HPDE6-E6E7 (cell line): ENCODE results near the gene MICAL2.

ENCODE experiments used
- DNase-seq: peaks from one replicate; pipeline ENCODE4 v3.0.0; 2011; ENCODE audit warnings: missing footprints; ENCODE audit errors: extremely low spot score

Gene MICAL2

DNA sequence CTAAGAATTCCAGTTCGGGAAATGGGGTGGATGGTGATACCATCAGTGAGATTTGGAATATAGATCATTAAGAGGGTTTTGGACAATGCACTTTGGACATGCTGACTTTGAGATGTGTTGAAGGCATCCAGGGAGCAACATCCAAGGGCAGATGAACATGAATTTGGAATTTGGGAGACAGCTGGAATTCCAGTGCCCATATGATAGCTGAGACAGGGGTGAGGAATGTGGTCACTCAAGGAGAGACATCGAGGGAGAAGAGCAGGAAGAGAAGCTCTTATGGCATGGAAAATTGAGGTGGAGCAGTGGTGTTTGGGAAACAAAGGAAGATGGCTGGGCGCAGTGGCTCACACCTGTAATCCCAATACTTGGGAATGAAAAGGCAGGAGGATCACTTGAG lies 11.8 kb upstream of the MICAL2 start:
- no peak for DNase-seq

DNA sequence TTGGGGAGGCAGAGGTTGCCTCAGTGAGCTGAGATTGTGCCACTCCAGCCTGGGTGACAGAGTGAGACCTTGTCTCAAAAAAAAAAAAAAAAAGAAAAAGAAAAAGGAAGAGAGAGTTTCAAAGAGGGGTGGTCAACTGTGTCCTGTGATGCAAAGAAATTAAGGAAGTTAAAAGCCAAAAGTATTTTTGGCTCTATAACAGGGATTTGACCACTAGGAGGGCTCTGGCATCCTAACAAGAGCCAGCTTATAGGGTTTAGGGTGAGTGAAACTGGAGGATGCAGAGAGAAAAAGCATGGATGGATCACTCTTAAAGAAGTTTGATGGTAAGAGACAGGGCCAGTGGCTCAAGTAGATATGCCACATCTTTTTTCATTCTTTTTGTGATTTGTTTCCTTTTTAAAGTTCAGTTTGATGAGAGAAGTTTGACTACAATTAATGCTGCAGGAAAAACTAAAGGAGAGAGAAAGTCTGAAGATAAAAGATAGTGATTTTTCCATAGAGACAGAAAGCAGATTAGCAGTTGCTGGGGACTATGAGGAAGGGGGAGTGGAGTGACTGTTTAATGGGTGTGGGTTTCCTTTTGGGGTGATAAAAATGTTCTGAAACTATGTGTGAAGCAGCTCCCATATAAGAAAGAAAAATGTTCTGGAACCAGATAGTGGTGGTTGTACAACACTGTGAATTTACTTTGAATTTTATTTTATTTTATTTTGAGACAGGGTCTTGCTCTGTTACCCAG lies 11.1 kb upstream of the MICAL2 start:
- no peak for DNase-seq

DNA sequence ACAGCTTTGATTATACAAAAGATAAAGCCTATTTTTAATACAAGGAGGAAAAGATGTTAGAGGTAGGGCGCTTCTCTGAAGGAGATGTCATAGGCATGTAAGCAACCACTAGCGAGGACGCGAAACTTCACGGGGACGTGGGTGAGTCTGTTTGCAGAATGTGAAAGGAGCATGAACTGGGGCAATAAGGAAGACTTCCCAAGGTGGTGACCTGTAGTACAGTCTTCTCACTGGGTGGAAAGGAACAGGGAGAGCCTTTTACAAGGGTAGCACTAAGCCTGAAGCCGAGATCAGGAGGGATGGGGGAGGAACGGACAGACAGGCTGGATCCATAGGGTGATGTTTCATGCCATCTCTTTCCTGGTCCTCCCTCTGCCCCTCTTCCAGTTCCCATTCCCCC lies 10.0 kb upstream of the MICAL2 start:
- no peak for DNase-seq

DNA sequence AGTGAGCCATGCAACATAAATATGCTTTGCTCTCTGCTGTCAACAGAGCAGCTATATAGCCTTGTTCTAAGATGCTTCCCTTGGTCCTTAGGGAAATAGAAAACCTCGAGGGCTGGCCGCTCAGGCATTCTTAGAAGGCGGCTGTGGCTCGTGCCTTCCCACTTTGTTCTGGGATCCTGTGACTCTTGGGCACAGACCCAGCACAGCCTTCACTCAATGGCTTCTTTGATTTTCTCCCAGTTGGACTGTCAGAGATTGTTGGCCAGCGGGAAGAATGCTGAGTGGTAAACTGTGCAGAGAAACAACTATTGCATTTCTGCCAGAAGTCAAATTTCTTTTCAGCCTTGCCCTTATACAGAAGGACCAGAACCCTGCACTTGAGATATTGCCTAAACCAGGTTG lies 9.5 kb upstream of the MICAL2 start:
- no peak for DNase-seq

DNA sequence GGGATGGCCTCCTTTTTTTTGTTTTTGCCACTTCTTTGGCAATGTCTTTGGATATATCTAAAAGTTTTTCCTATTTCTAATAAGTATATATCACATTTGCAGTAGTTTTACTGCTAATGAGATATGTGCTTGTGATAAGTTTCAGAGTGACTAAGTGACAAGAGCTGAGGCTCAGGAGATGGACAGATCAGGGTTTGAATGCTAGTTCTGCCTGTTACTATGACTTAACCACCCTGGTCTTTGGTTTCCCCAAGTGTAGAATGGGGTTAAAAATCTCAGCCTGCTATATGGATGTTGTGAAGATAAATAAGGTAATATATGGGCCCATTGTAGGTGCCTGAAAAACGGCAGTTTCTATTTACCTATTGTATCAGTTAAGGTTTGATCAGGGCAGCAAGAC lies 9.1 kb upstream of the MICAL2 start:
- DNase-seq = no peak

DNA sequence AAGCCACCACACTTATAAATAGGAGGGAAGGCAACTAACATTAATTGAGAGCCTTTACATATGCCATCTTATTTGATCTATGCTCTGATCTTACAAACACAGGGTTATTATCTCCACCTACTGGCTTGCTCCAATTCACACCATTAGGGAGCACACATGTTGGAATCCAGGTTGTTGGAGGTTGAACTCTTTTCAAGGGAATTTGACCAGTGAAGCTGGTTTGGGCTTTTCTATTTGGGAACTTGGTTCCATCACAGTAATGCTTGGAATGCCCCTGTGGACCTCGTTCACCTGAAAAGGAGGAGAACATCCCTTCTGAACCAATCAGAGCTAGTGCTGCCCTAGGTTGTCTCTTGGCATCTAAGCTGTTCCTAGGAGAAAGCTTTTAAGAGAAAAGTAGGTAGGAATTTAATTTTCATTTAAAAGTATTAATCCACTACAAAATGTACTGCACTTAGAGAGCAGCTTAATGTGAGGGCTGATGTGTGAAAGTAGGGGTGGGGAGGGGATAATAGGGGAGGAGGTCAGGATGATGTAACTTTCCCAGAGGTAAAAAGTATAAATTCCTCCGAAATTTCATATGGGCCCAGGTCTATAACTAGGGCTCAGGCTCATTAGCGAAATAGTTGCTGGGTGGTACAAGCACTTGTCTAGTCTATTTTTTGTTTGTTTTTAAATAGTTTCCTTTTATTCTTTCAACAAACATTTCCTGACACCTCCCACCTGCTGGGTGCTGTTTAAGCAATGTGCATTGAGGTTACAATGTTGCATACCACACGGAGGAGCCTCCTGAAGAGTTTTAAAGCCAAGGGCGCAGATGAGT lies 7.6 kb upstream of the MICAL2 start:
- DNase-seq = no peak

DNA sequence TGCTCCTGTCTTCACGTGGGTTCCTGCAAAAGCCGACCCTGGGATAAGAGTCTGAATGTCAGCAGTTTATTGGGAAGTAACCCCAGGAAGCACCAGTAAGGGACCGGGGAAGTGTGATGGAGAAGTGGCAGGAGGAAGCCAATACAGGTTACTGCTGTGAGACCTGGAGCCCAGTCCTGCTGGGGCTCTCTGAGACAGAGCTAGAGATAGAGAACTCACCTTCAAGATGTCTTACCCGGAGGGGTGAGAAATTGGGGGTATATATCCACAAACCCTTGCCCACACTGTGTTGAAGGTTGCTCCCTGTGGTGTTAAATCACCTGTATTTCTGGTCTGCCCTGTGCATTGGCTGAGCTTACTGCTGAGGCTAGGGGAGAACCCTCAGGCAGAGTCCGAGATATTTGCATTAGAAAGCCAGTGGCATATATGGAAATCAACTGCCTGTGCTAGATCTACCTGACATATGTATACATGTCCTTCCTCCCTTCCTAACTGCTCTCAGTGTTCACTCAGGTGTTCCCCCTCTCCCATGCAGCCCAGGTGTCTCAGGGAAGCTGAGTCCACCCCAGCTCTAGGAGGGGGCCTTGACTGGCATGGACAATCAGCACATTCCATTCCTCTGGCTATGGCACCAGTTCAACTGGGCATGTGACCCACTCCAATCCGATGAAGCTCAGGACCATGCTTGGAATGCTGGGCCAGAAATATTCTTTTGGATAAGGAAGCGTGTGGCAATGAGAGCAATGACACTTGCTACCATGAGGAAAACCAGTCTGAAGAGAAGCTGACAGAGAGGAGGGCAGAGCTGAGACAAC lies 6.8 kb upstream of the MICAL2 start:
- DNase-seq = no peak

DNA sequence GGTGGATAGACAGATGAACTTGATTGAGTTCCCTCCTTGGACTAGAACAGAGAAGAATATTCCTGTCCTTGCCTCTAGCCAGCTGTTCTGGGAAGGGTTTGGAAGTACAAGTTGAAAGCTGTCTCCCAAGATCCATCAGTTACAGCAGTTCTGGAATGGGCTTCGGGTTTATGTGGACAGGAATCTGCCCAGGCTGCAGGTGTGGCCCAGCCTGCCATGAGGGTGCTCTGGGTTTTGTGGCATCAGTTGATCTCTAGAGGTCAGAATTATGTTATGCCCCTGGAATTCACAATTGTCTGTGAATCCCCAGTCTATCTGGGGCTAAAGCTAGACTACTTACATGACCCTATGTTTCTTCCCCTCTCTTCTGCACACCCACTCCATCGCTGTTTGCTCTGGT lies 4.9 kb upstream of the MICAL2 start:
- DNase-seq = no peak

DNA sequence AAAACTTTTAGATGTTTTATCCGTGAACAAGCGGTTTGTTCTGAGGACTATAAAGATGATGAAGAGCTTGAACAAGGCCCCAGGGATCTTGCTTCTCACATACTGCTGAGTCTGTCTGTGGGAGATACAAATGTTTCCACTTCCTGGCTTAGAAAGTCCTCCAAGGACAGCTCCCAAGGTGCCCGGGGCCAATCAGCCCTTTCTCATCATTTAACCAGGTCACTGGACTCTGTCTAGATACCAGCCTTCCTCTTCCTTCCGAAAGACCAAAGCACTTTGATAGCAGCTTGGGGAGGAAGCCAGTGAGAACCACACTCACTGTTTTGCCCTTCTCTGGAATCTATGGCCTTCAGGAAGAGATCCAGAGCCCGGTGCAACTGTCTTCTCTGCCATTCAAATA lies 4.3 kb upstream of the MICAL2 start:
- DNase-seq = no peak

DNA sequence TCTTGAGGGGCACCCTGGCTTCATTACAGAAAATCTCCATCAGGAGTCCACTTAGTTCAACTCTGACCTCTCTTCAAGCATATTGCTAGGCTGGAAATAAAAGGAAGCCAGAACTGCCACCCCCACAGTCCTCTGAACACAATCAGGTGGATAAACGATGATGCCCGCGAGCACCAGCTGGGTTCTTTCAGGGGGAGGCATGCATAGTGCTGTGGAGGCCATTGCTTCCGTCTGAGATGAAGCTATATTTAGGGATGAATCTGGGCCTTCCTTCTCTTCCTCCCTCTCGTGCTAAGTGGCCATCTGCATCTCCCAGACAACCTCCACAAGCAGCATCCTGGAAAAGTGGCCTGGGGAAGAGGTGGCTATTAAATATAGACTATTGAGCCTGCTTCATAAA lies 3.9 kb upstream of the MICAL2 start:
- no peak for DNase-seq

DNA sequence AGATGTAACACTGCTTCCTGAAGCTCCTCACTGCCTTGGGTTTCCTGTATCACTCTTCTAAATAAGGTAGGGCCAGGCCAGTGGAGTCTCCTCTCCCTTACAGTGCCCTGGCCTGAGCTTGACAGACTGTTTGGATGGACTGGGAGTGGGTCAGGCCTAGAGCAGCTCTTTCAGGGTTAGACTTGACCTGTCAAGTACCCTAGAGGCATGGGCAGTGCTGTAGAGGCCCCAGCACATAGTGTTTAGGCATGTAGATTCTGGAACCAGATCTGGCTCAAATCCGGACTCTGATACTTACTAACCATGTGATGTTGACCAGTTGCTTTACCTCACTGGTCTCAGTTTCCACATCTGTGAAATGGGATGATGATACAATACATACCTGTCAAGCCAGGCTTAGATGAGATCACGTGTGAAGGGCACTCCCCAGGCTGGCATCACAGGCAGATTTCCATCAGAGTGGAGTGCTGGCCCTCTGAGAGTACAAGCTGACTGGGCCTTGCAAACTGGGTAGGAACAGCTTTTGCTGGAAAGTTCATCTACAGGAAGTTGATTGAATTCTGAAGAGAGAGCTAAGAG lies 1.4 kb upstream of the MICAL2 start:
- no peak for DNase-seq

DNA sequence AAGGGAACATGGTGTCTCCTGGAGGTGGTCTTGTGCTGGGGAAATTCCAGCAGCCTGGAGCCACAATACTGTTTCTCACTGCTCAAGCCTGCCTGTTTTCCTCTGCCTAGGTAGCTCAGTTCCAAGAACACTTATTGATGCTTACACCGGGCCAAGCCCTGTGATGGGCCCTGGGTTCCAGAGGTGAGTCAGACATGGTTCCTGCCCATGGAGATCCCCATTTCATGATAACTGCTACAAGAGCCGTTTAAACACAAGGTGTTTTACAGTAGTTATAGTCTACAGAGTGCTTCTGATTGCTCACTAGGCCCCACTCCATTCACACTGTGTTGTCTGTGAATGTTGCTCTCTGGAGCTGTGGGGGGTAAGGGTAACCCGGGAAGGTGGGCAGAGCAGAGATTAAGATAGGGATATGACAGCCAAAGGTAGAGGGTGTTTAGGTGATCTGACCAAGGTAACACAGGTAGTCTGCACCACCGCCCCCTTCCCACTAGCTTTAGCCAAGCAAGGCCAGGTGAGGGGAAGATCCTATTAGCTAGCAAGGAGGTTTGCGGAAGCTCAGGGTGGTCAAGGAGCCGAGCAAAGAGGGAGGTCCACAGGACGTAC lies 696 bp upstream of the MICAL2 start:
- no peak for DNase-seq

DNA sequence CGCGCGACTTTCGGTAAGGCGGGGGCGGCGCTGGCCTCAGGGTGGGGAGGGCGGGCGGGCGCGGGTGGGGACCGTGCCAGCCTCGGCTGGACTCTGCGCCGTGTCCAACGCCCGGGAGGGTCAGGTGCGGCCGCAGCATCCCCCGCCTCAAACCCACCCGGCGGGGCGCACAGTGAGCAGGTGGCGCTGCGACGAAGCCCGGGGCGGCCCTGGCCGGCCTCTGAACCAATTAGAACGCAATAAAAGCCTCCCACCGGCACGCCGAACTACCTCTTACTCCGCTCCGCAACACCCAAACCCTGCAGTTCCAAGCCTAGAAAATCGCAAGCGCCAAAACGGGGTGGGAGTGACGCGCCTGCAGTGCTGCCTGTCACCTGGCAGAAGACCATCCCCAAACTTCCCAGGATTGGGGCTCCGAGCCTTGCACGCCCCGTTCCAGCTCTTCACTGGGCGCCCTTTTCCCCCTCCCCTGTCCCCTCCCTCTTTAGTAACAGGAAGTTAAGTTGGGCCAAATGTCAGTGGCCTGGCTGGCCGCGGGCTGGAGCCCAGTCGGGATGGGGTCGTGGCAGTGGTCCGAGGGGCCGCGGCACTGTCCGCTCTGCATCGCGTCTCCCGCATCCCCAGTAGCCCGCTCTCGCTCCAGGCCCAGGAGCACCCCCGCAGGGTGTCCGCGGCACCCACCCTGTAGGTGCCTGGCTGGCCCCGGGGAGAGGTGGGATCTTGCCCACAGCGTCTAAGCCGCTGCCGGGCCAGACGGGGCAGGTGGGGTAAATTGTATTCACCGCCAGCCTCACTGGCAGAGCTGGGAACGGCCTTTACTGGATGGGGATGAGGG lies 541 bp downstream of the MICAL2 start:
- DNase-seq = no peak

DNA sequence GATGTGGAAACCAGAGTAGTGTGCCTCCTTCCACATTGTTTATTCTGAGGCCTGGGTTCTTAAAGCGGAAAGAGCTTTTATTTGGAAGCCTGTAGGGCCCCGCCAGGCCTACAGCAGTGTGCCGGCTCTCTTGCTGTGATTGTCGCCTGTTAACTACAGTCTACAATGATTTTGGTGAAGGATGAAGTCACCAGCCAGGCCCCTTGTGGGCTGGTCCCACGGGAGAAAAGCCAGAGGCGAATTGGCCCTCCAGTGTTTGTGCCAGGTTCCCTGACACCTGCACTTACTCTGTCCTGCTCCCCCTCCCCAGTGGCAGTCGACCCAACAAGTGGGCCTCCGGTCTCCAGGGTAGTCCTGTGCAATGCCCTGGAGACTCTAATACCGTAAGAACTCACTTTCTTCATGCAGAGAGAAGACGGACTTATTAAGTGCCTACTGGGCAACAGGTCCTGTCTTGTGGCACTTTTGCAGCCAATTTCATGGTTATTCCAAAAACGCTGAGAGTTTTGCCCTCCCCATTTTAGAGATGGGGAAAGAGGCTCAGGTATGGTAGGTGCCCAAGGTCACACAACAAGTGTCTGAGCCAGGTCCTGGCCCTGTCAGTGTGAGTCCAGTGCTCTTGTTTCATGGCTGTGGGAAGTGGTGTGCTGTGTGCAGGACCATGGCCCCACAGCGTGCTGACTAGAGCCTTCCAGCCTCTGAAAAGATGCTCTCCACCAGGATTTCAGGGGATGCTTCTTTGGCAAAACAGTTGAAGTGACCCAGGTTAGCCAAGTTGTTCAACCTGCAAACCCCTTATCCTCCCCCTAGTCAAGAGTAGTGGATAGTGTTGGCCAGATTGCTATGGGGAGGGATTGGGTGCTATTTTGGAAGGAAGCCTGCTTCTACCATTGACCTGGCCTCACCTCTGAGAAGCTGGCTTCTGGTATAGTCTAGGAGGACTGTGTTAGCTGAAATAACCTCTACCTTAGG lies 1.4 kb downstream of the MICAL2 start:
- DNase-seq = no peak

DNA sequence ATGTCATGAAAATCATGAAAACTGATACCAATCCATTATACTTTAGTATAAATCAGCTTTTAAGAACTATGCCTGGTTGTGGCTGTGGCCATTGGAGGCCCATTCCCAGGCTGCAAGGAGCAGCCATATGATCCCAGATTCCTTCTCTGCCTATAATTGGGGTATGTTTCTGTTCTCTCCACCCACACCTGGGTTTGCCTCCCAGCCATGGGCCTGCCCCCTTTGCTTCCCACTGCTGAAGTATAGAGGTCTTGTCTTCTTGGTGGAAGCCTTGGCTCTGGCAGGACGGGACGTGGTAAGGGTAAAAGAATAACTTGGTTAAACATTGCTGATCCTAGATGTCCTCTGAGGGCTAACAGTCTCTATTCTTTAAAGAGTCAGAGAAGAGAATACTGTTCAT lies 2.4 kb downstream of the MICAL2 start:
- DNase-seq = no peak

DNA sequence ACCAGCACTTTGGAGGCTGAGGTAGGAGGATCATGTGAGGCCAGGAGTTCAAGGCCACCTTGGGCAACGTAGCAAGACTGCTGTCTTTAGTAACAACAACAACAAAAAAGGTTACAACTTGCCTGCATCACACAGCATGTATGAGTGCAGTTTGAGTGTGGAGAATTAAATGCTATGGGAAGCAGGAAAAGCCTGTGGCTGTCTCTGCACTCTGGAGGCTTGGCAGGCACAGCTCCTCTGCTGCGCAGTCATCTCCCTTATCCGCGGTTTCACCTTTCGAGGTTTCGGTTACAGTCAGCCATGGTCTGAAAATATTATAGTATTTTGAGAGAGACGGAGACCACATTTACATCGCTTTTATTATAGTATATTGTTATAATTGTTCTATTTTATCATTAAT lies 2.9 kb downstream of the MICAL2 start:
- DNase-seq = no peak

DNA sequence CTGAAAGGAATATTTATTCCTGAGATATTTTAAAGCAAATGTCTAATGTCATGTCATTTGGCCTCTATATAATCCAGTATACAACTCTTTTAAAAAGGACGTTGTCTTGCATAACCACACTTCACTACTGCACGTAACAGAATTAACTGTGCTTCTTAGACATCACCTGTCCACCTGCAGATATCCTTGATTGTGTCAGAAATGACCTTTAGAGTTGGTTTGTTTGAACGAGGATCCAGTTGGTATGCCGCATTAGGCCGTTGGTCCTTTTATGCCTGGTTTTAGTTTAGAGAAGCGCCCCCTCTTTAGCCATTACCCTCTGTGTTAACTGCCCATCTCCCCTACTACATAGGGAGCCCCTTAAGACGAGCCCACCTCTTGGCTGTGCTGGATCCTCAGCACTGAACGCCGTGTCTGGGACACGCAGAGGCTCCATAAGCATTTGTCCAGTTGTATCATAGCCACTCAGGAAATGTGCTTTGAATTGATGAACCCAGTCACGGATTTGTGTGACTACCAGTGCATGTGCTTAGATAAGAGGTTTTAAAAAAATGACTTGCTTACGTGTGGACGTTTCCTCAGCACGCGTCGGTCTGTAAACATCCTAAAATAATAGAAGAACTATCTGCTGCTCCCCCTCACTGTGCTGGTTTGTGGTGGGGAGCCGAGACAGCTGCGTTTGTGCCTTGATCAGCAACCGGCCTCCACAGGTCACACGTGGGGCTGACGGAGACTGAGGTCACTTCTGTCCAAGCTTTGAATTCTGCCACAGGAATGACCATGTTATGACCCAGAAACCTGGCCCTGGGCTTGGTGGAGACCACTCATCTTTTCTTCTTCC lies 4.0 kb downstream of the MICAL2 start:
- no peak for DNase-seq

DNA sequence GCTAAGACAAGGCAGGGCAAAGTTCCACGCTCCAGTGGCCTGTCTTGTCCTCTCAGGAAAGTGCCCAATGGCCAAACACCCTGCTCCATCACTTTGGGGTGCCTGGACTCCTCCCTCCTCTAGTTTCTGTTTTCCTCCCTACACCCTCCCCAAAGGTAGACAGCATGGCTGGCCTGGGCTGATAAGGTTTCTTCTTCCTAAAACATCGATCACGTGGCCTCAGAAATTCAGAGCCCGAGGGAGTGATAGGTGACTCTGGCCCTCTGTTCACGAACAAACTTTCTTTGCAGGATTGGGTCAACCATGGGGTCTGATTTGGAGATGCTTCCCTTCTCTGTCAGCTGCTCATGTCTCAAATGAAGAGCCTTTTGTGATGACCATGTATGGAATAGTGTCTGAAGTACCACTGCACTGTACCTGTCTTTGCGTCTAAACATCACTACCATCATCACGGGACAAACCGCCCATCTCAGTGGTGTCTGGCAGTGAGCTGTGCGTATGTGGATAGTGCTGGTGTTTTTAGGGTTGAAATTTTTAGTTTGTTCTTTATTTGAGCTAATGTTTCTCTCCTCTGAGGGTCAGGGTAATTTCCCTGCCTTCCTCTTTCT lies 6.1 kb downstream of the MICAL2 start:
- DNase-seq = no peak
